Astrocyte (in vitro differentiated cells and primary cell): ENCODE data around the gene G3BP1.

Experiments used
- EZH2 ChIP-seq: IDR thresholded peaks from 2 replicates; pipeline ENCODE4 v1.6.1; 2012; ENCODE audit warnings: mild to moderate bottlenecking, low read length, inconsistent platforms; ENCODE audit not compliant: insufficient read depth
- TF ChIP-seq, protein P1 (sequence below): IDR thresholded peaks from 2 replicates; pipeline ENCODE4 v1.5.1; 2011; ENCODE audit warnings: low read depth, mild to moderate bottlenecking, inconsistent platforms, low read length, moderate library complexity; ENCODE audit not compliant: insufficient read depth

GRCh38 chr5:151730381-151730780 is 41.4 kb upstream of the G3BP1 start:
- TF ChIP-seq, protein P1, sequence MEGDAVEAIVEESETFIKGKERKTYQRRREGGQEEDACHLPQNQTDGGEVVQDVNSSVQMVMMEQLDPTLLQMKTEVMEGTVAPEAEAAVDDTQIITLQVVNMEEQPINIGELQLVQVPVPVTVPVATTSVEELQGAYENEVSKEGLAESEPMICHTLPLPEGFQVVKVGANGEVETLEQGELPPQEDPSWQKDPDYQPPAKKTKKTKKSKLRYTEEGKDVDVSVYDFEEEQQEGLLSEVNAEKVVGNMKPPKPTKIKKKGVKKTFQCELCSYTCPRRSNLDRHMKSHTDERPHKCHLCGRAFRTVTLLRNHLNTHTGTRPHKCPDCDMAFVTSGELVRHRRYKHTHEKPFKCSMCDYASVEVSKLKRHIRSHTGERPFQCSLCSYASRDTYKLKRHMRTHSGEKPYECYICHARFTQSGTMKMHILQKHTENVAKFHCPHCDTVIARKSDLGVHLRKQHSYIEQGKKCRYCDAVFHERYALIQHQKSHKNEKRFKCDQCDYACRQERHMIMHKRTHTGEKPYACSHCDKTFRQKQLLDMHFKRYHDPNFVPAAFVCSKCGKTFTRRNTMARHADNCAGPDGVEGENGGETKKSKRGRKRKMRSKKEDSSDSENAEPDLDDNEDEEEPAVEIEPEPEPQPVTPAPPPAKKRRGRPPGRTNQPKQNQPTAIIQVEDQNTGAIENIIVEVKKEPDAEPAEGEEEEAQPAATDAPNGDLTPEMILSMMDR = no peak
- no peak for TF ChIP-seq EZH2
